GM23338 (cell line): ENCODE data around the gene MAOB. TPM values are rescaled to one million over a fixed set of nuclear protein-coding genes. Genes with fewer than 3 reads are reported as not detected.
"Not testable (repeated sequence)": the region's sequence is repeated elsewhere in the genome, so short reads cannot be mapped to it uniquely, and the experiment has no call there.

Experiments used
- ATAC-seq: fragments of 200-7000 bp; cut with Tn5 transposase; 3 replicates; pipeline ENCODE4 v1.9.1; 2020
- DNase-seq: peaks from one replicate; pipeline ENCODE4 v3.0.0-alpha.2; 2015; ENCODE audit warnings: low spot score
- H2AFZ ChIP-seq: fragments of 200-600 bp; sonication (generic); 2 replicates; pipeline ENCODE4 v1.8.0; 2016; ENCODE audit warnings: antibody characterized with exemption, mild to moderate bottlenecking, moderate library complexity
- H3F3A ChIP-seq: fragments of 200-600 bp; sonication (generic); replicated peaks from 2 replicates; pipeline ENCODE4 v1.8.0; 2017; ENCODE audit warnings: antibody characterized with exemption, mixed run types, low read depth
- H3K27ac ChIP-seq: fragments of 200-600 bp; sonication (generic); 2 replicates; pipeline ENCODE4 v1.6.1; 2016; ENCODE audit warnings: low read depth
- H3K27me3 ChIP-seq: fragments of 200-600 bp; sonication (generic); 2 replicates; pipeline ENCODE4 v1.8.0; 2016; ENCODE audit warnings: mild to moderate bottlenecking, mixed run types, moderate library complexity; ENCODE audit not compliant: insufficient read depth
- H3K36me3 ChIP-seq: fragments of 200-600 bp; sonication (generic); 2 replicates; pipeline ENCODE4 v1.8.0; 2016; ENCODE audit warnings: mild to moderate bottlenecking; ENCODE audit not compliant: insufficient read depth
- H3K4me1 ChIP-seq: fragments of 200-600 bp; sonication (generic); 2 replicates; pipeline ENCODE4 v1.8.0; 2016; ENCODE audit warnings: mild to moderate bottlenecking, moderate library complexity; ENCODE audit not compliant: insufficient read depth
- H3K4me2 ChIP-seq: fragments of 200-600 bp; sonication (generic); 2 replicates; pipeline ENCODE4 v1.7.1; 2017; ENCODE audit warnings: mixed run types
- H3K4me3 ChIP-seq: fragments of 200-600 bp; sonication (generic); 2 replicates; pipeline ENCODE4 v1.6.1; 2016; ENCODE audit warnings: mixed run types
- H3K79me2 ChIP-seq: fragments of 200-600 bp; sonication (generic); replicated peaks from 2 replicates; pipeline ENCODE4 v1.8.0; 2017; ENCODE audit warnings: mild to moderate bottlenecking; ENCODE audit not compliant: insufficient read depth
- H3K9me2 ChIP-seq: fragments of 200-600 bp; sonication (generic); 2 replicates; pipeline ENCODE4 v1.8.0; 2017; ENCODE audit not compliant: insufficient read depth
- H4K20me1 ChIP-seq: fragments of 200-600 bp; sonication (generic); replicated peaks from 2 replicates; pipeline ENCODE4 v1.8.0; 2017; ENCODE audit warnings: mild to moderate bottlenecking; ENCODE audit not compliant: insufficient read depth
- H3K27ac Mint-ChIP-seq: 2 replicates; pipeline ENCODE4 v1.8.0; 2020; ENCODE audit warnings: inconsistent platforms, mild to moderate bottlenecking, moderate library complexity, mixed read lengths
- H3K27me3 Mint-ChIP-seq: 3 replicates; pipeline ENCODE4 v1.8.0; 2022; ENCODE audit warnings: low read depth, mild to moderate bottlenecking, moderate library complexity, mixed read lengths, inconsistent platforms; ENCODE audit not compliant: insufficient read depth, poor library complexity
- H3K36me3 Mint-ChIP-seq: 3 replicates; pipeline ENCODE4 v1.8.0; 2021; ENCODE audit warnings: low read depth, mild to moderate bottlenecking, inconsistent platforms, moderate library complexity, mixed read lengths
- H3K4me1 Mint-ChIP-seq: 3 replicates; pipeline ENCODE4 v1.8.0; 2020; ENCODE audit warnings: mild to moderate bottlenecking, inconsistent platforms, mixed read lengths
- H3K4me3 Mint-ChIP-seq: 3 replicates; pipeline ENCODE4 v1.8.0; 2021; ENCODE audit warnings: moderate library complexity, mild to moderate bottlenecking, inconsistent platforms, mixed read lengths
- H3K9me3 Mint-ChIP-seq: 3 replicates; pipeline ENCODE4 v1.8.0; 2020; ENCODE audit warnings: moderate library complexity, mild to moderate bottlenecking, inconsistent platforms, mixed read lengths
- EZH2 ChIP-seq: fragments of 200-600 bp; sonication (generic); IDR thresholded peaks from one replicate; pipeline ENCODE4 v1.8.0; 2017; ENCODE audit warnings: antibody characterized with exemption, mild to moderate bottlenecking, low read depth; ENCODE audit not compliant: unreplicated experiment
- JUNB ChIP-seq: IDR thresholded peaks from one replicate; pipeline ENCODE4 v1.6.1; 2016; ENCODE audit warnings: antibody characterized with exemption; ENCODE audit not compliant: unreplicated experiment
- NANOG ChIP-seq: IDR thresholded peaks from 2 replicates; pipeline ENCODE4 v1.6.1; 2016; ENCODE audit warnings: antibody characterized with exemption, borderline replicate concordance
- POLR2AphosphoS5 ChIP-seq: IDR thresholded peaks from 2 replicates; pipeline ENCODE4 v1.6.1; 2016; ENCODE audit warnings: antibody characterized with exemption, low read depth
- STAT1 ChIP-seq: IDR thresholded peaks from one replicate; pipeline ENCODE4 v1.6.1; 2016; ENCODE audit warnings: antibody characterized with exemption; ENCODE audit not compliant: unreplicated experiment
- ZNF114 ChIP-seq: fragments of 250-450 bp; sonication (Bioruptor Pico); IDR thresholded peaks from 2 replicates; pipeline ENCODE4 v1.5.0; 2020; ENCODE audit warnings: mild to moderate bottlenecking, moderate library complexity
- ZNF331 ChIP-seq: fragments of 250-450 bp; sonication (Bioruptor Pico); IDR thresholded peaks from 2 replicates; pipeline ENCODE4 v1.5.0; 2020; ENCODE audit warnings: low read depth, mild to moderate bottlenecking, moderate library complexity
- ZNF462 ChIP-seq: fragments of 250-450 bp; sonication (Bioruptor Pico); IDR thresholded peaks from 2 replicates; pipeline ENCODE4 v1.5.0; 2020; ENCODE audit warnings: mild to moderate bottlenecking, moderate library complexity
- polyA plus RNA-seq: library from polyadenylated mRNA; unstranded; fragments of >200 nt; fragmentation: Nextera tagmentation; extraction: Ambion mirVana; gene quantifications from 2 replicates; pipeline ENCODE4 v1.2.1, GENCODE V29; 2016
- total RNA-seq: library from RNA; depleted of rRNA; stranded (reverse); fragments of >200 nt; shearing (Covaris generic); gene quantifications from 2 replicates; pipeline ENCODE4 v1.2.3, GENCODE V29; 2014
- TF ChIP-seq, protein P1 (sequence below): IDR thresholded peaks from 2 replicates; pipeline ENCODE4 v1.6.1; 2016; ENCODE audit warnings: antibody characterized with exemption

MAOB gene
- total and polyA plus RNA-seq, 2 experiments from 2014 or later = 1.0 to 1.3 TPM

DNA sequence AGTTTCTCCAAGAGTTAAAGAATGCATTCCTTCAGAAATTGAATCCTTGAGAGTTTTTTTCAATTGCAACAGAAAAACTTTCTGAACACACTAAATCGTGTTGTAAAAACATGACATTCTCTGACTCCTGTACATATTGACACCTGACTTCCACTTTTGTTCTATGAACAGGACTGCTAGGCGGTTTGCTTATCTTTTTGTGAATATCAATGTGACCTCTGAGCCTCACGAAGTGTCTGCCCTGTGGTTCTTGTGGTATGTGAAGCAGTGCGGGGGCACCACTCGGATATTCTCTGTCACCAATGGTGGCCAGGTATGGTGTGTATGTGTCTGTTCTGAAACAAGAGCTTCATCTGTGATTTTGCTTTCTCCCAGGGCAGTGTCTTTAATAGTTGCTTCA is 154.2 kb downstream of the MAOB start (continued):
- TF ChIP-seq ZNF462 (CRISPR knock-in tag) (no peak), POLR2AphosphoS5 (no peak), EZH2 (no peak), ZNF114 (CRISPR knock-in tag) (no peak), ZNF331 (CRISPR knock-in tag) (no peak), JUNB (no peak), NANOG (no peak), STAT1 (no peak)
- TF ChIP-seq, protein P1, sequence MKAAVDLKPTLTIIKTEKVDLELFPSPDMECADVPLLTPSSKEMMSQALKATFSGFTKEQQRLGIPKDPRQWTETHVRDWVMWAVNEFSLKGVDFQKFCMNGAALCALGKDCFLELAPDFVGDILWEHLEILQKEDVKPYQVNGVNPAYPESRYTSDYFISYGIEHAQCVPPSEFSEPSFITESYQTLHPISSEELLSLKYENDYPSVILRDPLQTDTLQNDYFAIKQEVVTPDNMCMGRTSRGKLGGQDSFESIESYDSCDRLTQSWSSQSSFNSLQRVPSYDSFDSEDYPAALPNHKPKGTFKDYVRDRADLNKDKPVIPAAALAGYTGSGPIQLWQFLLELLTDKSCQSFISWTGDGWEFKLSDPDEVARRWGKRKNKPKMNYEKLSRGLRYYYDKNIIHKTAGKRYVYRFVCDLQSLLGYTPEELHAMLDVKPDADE = no peak

- H3K27ac ChIP-seq, H3F3A ChIP-seq: not testable (repeated sequence)
These were observed 155.0 kb downstream of the MAOB start for GRCh38 chrX:43727254-43727653.

DNA sequence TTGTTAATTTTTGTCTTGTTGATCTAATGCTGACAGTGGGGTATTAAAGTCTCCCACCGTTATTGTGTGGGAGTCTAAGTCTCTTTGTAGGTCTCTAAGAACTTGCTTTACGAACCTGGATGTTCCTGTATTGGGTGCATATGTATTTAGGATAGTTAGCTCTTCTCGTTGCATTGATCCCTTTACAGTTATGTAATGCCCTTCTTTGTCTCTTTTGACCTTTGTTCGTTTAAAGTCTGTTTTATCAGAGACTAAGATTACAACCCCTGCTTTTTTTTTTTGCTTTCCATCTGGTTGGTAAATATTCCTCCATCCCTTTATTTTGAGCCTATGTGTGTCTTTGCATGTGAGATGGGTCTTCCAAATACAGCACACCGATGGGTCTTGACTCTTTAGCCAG is 157.0 kb downstream of the MAOB start:
- not testable (repeated sequence) for H3K9me2 ChIP-seq, ATAC-seq, H3K36me3 ChIP-seq, H3K4me3 ChIP-seq, H3K4me3 Mint-ChIP-seq, H3K36me3 Mint-ChIP-seq, H3K27me3 Mint-ChIP-seq, H3K4me2 ChIP-seq, H3K4me1 ChIP-seq, H3K9me3 Mint-ChIP-seq, H3K79me2 ChIP-seq, H2AFZ ChIP-seq, H4K20me1 ChIP-seq, H3K27me3 ChIP-seq, H3F3A ChIP-seq, H3K27ac Mint-ChIP-seq, H3K4me1 Mint-ChIP-seq, H3K27ac ChIP-seq, DNase-seq

More at GRCh38 chrX:43727254-43727653, 155.0 kb downstream of the MAOB start:
- not testable (repeated sequence) for H3K4me3 ChIP-seq, H3K4me1 ChIP-seq, H3K36me3 ChIP-seq, H4K20me1 ChIP-seq, H3K9me3 Mint-ChIP-seq, H3K79me2 ChIP-seq, ATAC-seq, H3K27ac Mint-ChIP-seq, H3K4me1 Mint-ChIP-seq, H3K27me3 ChIP-seq, H3K4me3 Mint-ChIP-seq, H3K9me2 ChIP-seq, H2AFZ ChIP-seq, H3K36me3 Mint-ChIP-seq, H3K4me2 ChIP-seq, H3K27me3 Mint-ChIP-seq, DNase-seq
